WERI-Rb-1 (cell line): Measurements from ENCODE around the gene CCDC92.

ENCODE experiments used
- DNase-seq: peaks from one replicate; pipeline ENCODE4 v3.0.0-alpha.2; 2020
- H3K27ac ChIP-seq: fragments of 250-450 bp; sonication (Bioruptor Pico); 2 replicates; pipeline ENCODE4 v1.5.1; 2020; ENCODE audit warnings: mild to moderate bottlenecking, moderate library complexity
- H3K27me3 ChIP-seq: fragments of 250-450 bp; sonication (Bioruptor Pico); 2 replicates; pipeline ENCODE4 v1.5.1; 2021; ENCODE audit warnings: mild to moderate bottlenecking, low read depth, moderate library complexity; ENCODE audit not compliant: insufficient read depth, severe bottlenecking
- H3K36me3 ChIP-seq: fragments of 250-450 bp; sonication (Bioruptor Pico); 2 replicates; pipeline ENCODE4 v1.5.1; 2020; ENCODE audit warnings: mild to moderate bottlenecking, moderate library complexity
- H3K4me3 ChIP-seq: 2 replicates; pipeline ENCODE4 v1.5.1; 2011; ENCODE audit warnings: low read depth, mild to moderate bottlenecking, control low read depth, low read length
- H3K9me3 ChIP-seq: fragments of 250-450 bp; sonication (Bioruptor Pico); 2 replicates; pipeline ENCODE4 v1.5.1; 2021; ENCODE audit warnings: mild to moderate bottlenecking, moderate library complexity; ENCODE audit not compliant: severe bottlenecking
- TF ChIP-seq, protein P1 (sequence below): IDR thresholded peaks from 2 replicates; pipeline ENCODE4 v1.5.1; 2011; ENCODE audit warnings: low read depth, mild to moderate bottlenecking, control low read depth, inconsistent platforms, low read length

The CCDC92 gene

DNA sequence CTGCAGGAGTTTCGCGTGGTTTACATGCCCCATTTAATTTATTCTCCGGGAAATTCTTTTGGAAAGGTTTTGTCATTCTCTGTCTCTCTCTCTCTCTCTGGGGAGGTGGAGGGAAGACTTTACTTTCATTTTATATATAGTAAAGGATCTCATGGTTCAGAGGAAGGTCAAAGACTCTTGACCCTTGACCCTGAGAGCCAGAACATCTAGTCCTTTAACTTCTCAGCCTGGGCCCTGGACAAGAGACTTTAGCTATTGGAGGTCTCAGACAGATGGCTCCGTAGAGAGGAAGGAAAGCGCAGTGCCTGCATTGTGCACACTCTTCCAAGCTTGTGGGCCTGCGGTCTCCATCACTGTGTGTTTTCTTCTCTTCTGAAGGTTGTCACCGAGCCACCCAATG lies 43.7 kb downstream of the CCDC92 start:
- Histone ChIP-seq H3K9me3 (no peaks in the 10 kb centered on the region), H3K27me3 (no peaks in the 10 kb centered on the region), H3K27ac (no peak overlapping the region), H3K4me3 (no peak overlapping the region), H3K36me3 (no peaks in the 10 kb centered on the region)
- DNase-seq, result no peak
- TF ChIP-seq, protein P1, sequence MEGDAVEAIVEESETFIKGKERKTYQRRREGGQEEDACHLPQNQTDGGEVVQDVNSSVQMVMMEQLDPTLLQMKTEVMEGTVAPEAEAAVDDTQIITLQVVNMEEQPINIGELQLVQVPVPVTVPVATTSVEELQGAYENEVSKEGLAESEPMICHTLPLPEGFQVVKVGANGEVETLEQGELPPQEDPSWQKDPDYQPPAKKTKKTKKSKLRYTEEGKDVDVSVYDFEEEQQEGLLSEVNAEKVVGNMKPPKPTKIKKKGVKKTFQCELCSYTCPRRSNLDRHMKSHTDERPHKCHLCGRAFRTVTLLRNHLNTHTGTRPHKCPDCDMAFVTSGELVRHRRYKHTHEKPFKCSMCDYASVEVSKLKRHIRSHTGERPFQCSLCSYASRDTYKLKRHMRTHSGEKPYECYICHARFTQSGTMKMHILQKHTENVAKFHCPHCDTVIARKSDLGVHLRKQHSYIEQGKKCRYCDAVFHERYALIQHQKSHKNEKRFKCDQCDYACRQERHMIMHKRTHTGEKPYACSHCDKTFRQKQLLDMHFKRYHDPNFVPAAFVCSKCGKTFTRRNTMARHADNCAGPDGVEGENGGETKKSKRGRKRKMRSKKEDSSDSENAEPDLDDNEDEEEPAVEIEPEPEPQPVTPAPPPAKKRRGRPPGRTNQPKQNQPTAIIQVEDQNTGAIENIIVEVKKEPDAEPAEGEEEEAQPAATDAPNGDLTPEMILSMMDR, result no peak

DNA sequence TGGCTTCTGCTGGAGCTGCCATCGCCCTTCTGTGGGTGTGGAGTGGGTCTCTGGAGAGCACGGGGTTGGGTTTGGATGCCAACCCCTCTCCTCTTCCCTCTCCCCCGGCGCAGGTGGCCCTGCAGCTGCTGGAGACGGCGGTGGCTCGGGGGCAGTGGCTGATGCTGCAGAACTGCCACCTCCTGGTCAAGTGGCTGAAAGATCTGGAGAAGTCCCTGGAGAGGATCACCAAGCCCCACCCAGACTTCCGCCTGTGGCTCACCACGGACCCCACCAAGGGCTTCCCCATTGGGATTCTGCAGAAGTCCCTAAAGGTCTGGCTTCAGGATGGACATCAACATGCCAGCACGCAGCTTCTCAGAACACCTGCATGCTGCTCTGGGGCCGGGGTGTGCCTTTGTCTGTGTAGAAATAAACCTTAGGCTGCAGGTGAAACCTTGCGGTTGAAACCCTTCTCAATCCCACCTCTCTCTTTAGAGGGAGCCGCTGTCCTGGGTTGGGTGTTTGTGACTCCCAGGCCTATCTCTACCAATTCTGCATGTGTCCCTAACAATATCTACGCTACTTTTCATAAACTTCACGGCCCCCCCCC lies 44.3 kb downstream of the CCDC92 start:
- H3K9me3 ChIP-seq, result no peaks in the 10 kb centered on the region
- H3K4me3 ChIP-seq, result no peak overlapping the region
- TF ChIP-seq, protein P1, result peak; percentile 51
- no peaks in the 10 kb centered on the region for H3K27me3 ChIP-seq
- DNase-seq, result peak; percentile 65
- H3K27ac ChIP-seq, result no peak overlapping the region
- H3K36me3 ChIP-seq, result no peaks in the 10 kb centered on the region

DNA sequence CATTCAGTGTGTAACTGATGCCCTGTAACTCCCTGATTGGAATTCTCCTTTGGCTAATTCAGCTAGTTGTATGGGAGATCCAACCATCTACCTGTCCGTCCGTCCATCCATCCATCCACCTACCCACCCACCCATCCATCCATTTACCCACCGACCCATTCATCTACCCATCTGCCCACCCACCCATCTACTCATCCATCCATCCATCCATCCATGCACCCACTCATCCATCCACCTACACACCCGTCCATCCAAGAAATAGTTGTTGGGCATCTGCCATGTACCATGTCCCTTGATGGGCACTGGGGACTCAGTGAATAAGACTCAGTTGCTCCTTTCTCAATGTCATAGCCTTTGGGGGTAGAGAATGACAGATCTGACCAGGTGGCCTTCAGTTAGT lies 48.1 kb downstream of the CCDC92 start:
- Histone ChIP-seq H3K27ac (no peak overlapping the region), H3K27me3 (no peaks in the 10 kb centered on the region), H3K4me3 (no peak overlapping the region), H3K9me3 (no peaks in the 10 kb centered on the region), H3K36me3 (no peaks in the 10 kb centered on the region)
- TF ChIP-seq, protein P1, result no peak
- DNase-seq, result no peak

DNA sequence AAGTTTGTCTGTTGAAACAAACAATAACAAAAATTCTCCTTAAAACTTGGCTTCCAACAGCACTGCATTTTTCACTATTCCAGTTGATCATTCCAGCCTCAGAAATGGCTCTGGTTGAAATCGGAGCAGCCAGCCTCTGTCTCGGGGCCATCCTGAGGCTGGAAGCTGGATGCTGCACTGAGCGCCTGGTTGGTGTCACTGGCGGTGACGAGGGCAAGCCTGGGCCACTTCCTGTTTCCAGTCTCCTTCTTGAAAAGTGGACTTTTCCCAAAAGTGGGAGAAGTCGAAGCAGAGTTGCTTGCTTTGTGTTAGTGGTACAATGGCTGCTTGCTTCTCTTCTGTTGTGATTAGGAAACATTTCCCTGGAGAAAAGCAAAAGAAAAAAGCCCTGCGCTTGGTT lies 48.7 kb downstream of the CCDC92 start:
- no peaks in the 10 kb centered on the region for H3K36me3 ChIP-seq
- TF ChIP-seq, protein P1, result no peak
- DNase-seq, result no peak
- no peak overlapping the region for H3K27ac ChIP-seq
- no peak overlapping the region for H3K4me3 ChIP-seq
- H3K9me3 ChIP-seq, result no peaks in the 10 kb centered on the region
- no peaks in the 10 kb centered on the region for H3K27me3 ChIP-seq

DNA sequence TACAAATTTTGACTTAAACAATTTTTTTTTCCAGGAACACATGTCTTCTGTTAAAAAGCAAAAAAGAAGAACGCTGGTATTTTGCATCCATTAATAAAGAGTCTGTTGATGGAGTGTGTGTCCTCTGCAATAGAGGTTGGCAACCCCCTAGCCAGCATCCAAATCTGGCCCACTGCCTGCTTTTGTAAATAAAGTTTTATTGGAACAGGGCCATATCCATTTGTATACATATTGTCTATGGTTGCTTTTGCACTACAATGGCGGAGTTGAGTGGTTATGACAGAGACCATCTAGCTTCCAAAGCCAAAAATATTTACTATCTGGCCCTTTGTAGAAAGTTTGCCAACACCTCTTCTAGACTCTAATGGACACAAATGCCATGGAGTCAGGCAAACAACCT lies 49.6 kb downstream of the CCDC92 start:
- Histone ChIP-seq H3K9me3 (no peaks in the 10 kb centered on the region), H3K4me3 (no peak overlapping the region)
- TF ChIP-seq, protein P1, result no peak

DNA sequence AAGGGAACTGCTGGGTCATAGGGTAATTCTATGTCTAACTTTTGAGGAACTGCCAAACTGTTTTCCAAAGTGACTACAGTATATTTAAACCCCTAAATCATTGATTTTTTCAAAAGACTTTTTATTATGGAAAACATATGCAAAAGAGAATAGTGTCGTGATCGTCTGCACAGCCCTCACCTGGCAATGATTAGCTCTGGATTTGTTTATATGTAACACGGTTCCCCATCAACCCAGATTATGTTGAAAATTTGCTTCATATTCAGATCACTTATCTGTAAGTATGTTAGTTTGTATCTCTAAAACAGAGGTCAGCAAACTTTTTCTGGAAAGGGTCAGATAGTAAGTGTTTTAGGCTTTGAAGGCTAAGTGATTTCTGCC lies 52.7 kb downstream of the CCDC92 start:
- Histone ChIP-seq H3K27ac (no peak overlapping the region), H3K4me3 (no peak overlapping the region), H3K27me3 (no peaks in the 10 kb centered on the region), H3K9me3 (no peaks in the 10 kb centered on the region), H3K36me3 (no peaks in the 10 kb centered on the region)
- TF ChIP-seq, protein P1, result no peak
- no peak for DNase-seq

More for the DNA sequence above, 49.6 kb downstream of the CCDC92 start:
- Histone ChIP-seq H3K36me3 (no peaks in the 10 kb centered on the region), H3K27me3 (no peaks in the 10 kb centered on the region), H3K27ac (no peak overlapping the region)
- no peak for DNase-seq
